Measurements from ENCODE around the gene RAB3IL1.
A peak's percentile ranks its signal among the peaks of the same experiment; 100 is the strongest.

RAB3IL1 gene

DNA sequence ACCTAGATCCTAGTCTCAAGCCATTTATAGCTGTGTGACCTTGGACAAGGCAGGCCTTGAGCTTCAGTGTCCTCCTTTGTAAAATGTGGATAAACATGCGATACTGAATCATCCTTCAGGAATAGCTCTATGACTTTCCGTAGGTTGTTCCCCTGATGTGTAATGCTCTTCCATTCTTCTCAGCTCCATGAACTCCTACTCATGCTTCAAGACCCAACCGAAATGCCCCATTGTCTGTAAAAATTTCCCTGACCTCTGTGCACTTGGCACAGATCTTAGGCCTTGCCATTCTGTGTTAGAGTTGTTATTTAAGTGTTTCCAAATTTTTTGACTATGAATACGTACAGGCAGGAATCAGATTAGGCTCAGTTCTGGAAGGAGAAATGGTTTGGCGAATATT is 29.5 kb upstream of the RAB3IL1 start:
- TF ChIP-seq, protein P1, sequence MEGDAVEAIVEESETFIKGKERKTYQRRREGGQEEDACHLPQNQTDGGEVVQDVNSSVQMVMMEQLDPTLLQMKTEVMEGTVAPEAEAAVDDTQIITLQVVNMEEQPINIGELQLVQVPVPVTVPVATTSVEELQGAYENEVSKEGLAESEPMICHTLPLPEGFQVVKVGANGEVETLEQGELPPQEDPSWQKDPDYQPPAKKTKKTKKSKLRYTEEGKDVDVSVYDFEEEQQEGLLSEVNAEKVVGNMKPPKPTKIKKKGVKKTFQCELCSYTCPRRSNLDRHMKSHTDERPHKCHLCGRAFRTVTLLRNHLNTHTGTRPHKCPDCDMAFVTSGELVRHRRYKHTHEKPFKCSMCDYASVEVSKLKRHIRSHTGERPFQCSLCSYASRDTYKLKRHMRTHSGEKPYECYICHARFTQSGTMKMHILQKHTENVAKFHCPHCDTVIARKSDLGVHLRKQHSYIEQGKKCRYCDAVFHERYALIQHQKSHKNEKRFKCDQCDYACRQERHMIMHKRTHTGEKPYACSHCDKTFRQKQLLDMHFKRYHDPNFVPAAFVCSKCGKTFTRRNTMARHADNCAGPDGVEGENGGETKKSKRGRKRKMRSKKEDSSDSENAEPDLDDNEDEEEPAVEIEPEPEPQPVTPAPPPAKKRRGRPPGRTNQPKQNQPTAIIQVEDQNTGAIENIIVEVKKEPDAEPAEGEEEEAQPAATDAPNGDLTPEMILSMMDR (conservative IDR thresholded peaks at IDR 0.05; ENCODE audit: low read depth, low read length): no peak
- DNase-seq (ENCODE audit: low read depth): no peak
- no peak overlapping the region for H3K4me3 ChIP-seq (ENCODE audit: low read depth, low read length)

DNA sequence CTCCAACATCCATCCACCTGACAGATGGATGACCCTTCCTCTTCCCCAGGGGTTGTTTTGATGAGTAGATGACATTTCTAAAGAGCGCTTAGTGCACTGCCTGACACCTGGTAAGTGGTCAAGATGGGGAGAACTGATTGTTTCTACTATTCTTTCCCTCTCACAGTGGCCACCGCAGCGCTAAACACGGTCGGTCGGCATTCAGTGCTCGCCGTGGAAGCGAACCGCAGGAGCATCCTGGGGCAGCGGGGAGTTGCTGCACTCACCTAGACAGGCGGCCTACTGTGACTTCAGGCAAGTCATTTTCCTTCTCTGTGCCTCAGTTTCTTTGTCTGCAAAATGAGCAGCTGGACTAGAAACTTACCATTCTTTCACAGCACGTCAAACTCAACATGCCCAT is 27.8 kb upstream of the RAB3IL1 start:
- no peak overlapping the region for H3K4me3 ChIP-seq (ENCODE audit: low read depth, low read length)
- DNase-seq (ENCODE audit: low read depth): no peak
- TF ChIP-seq, protein P1 (conservative IDR thresholded peaks at IDR 0.05; ENCODE audit: low read depth, low read length): no peak

DNA sequence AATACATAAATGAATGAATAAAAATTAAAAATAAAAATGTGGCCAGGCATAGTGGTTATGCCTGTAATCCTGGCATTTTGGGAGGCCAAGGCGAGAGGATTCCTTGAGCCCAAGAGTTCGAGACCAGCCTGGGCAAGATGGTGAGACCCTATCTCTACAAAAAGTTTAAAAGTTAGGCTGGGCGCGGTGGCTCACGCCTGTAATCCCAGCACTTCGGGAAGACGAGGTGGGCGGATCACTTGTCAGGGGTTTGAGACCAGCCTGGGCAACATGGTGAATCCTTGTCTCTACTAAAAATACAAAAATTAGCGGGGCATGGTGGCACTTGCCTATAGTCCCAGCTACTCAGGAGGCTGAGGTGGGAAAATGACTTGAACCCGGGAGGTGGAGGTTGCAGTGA is 23.1 kb upstream of the RAB3IL1 start:
- H3K4me3 ChIP-seq (ENCODE audit: low read depth, low read length): no peak overlapping the region
- TF ChIP-seq, protein P1 (conservative IDR thresholded peaks at IDR 0.05; ENCODE audit: low read depth, low read length): no peak
- no peak for DNase-seq (ENCODE audit: low read depth)

DNA sequence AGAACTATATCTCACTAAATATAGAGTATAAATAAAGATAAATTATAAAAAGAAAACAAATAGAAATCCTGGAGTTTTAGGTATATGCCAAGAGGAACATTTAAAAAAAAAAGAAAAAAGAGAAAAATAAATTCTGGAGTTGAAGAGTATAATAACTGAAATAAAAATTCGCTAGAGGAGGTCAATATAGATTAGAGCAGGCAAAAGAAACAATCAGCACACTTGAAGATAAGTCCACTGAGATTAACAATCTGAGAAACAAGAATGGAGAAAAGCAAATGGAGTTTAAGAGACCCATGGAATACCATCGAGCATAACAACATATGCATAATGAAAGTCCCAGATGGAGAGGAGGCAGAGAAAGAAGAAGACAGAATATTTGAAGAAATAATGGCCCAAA is 18.5 kb upstream of the RAB3IL1 start:
- TF ChIP-seq, protein P1 (conservative IDR thresholded peaks at IDR 0.05; ENCODE audit: low read depth, low read length): no peak
- no peak for DNase-seq (ENCODE audit: low read depth)

DNA sequence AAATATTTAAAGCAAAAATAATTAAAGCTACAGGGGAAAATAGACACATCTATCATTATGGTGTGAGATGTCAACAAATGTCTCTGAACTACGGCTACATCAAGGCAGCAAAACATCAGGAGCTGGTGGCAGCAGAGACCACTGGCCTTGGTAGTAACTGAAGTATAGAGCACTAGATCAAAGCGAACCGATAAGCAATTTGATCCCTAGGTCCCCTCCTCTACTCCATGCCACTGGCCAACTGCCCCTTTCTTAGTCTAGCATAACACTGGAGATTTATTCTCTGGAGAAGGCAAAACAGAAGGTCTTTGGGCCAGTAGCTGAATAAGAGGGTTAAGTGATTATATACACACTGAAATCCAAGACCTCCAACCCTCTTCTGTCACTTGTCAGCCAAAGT is 13.6 kb upstream of the RAB3IL1 start:
- DNase-seq (ENCODE audit: low read depth): no peak
- TF ChIP-seq, protein P1 (conservative IDR thresholded peaks at IDR 0.05; ENCODE audit: low read depth, low read length): no peak
- H3K4me3 ChIP-seq (ENCODE audit: low read depth, low read length): no peak overlapping the region

More for the DNA sequence above, 18.5 kb upstream of the RAB3IL1 start:
- no peak overlapping the region for H3K4me3 ChIP-seq (ENCODE audit: low read depth, low read length)

DNA sequence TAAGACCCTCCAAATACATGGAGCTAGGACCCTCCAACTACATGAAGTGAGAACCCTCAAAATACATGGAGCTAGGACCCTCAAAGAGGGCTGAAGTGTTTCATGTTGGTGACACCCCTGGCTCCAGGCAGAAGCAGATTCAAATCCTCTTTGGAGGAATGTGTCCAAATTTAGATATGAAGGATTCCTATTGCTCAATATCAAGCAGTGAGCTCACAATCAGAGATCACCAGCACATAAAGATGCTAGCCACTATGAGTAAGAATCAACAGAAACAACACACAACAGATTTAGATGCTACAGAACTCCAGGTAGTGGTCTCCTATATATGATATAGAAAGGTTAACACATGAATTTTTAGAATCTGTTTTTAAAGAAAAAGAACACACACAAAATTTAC is 11.2 kb upstream of the RAB3IL1 start:
- DNase-seq (ENCODE audit: low read depth): no peak
- TF ChIP-seq, protein P1 (conservative IDR thresholded peaks at IDR 0.05; ENCODE audit: low read depth, low read length): no peak
- H3K4me3 ChIP-seq (ENCODE audit: low read depth, low read length): no peak overlapping the region

DNA sequence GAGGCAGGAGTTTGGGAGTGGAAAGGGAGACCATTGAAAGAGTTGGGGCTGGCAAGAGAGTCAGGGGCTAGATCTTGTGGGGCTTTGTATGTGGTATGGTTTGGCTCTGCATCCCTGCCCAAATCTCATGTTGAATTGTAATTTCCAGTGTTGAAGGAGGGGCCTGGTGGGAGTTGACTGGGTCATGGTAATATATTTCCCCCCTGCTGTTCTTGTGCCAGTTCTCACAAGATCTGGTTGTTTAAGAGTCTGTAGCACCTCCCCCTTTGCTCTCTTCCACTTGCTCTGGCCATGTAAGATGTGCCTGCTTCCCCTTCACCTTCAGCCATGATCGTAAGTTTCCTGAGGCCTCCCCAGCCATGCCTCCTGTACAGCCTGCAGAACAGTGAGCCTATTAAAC is 10.1 kb upstream of the RAB3IL1 start:
- TF ChIP-seq, protein P1 (conservative IDR thresholded peaks at IDR 0.05; ENCODE audit: low read depth, low read length): no peak
- no peak overlapping the region for H3K4me3 ChIP-seq (ENCODE audit: low read depth, low read length)
- DNase-seq (ENCODE audit: low read depth): peak; percentile 77

Measured in choroid plexus epithelial cell (primary cell).